Measurements from ENCODE around the gene MRPS14. TPM values are rescaled to one million over a fixed set of nuclear protein-coding genes. Genes with fewer than 3 reads are reported as not detected.
A peak's percentile ranks its signal among the peaks of the same experiment; 100 is the strongest.

Gene MRPS14
- total RNA-seq, 1 donor from 2014 or later = 27.5 TPM

- no peaks in the 10 kb centered on the region for H3K9me3 ChIP-seq
- no peak for TF ChIP-seq CTCF (IDR thresholded peaks at IDR 0.05)
- no peak for DNase-seq
- no peak overlapping the region for H3K27ac ChIP-seq
- H3K4me1 ChIP-seq = peaks cover 17% of the 10 kb centered on the region
- peaks cover 7% of the 10 kb centered on the region for H3K36me3 ChIP-seq
- ATAC-seq = no peak
- H3K4me3 ChIP-seq = no peak overlapping the region
- intact Hi-C loops (cut with DNase I) = loop anchor here (10.0 kb wide), 1 partner anchor 220 kb away; no protein-coding TSS in a partner anchor
- no peaks in the 10 kb centered on the region for H3K27me3 ChIP-seq (ENCODE audit: low read depth)
Measured at GRCh38 chr1:174995121-174995520, 28.1 kb downstream of the MRPS14 start.

GRCh38 chr1:174991473-174991872, 31.8 kb downstream of the MRPS14 start:
- Histone ChIP-seq H3K4me1 (peaks cover 13% of the 10 kb centered on the region), H3K4me3 (no peak overlapping the region), H3K27ac (no peak overlapping the region), H3K27me3 (ENCODE audit: low read depth) (no peaks in the 10 kb centered on the region), H3K36me3 (peaks cover 14% of the 10 kb centered on the region), H3K9me3 (no peaks in the 10 kb centered on the region)
- intact Hi-C loops (cut with DNase I) = loop anchor here (10.0 kb wide), 1 partner anchor 217 kb away; no protein-coding TSS in a partner anchor
- DNase-seq (no peak), ATAC-seq (no peak)
- no peak for TF ChIP-seq CTCF (IDR thresholded peaks at IDR 0.05)

GRCh38 chr1:174990382-174990999, 32.7 kb downstream of the MRPS14 start:
- peaks cover 13% of the 10 kb centered on the region for H3K4me1 ChIP-seq
- ATAC-seq (peak; percentile 76 to 92), DNase-seq (no peak)
- intact Hi-C loops (cut with DNase I) = loop anchor here (10.0 kb wide), 1 partner anchor 216 kb away; no protein-coding TSS in a partner anchor
- TF ChIP-seq CTCF (IDR thresholded peaks at IDR 0.05) = no peak
- H3K36me3 ChIP-seq = peaks cover 20% of the 10 kb centered on the region
- peak overlapping the region; percentile 58 for H3K4me3 ChIP-seq
- no peaks in the 10 kb centered on the region for H3K9me3 ChIP-seq
- no peaks in the 10 kb centered on the region for H3K27me3 ChIP-seq (ENCODE audit: low read depth)
- peak overlapping the region; percentile 82 for H3K27ac ChIP-seq

- H3K36me3 ChIP-seq = peaks cover 26% of the 10 kb centered on the region
- peaks cover 13% of the 10 kb centered on the region for H3K4me1 ChIP-seq
- intact Hi-C loops (cut with DNase I) = loop anchor here (10.0 kb wide), 1 partner anchor 215 kb away; no protein-coding TSS in a partner anchor
- no peaks in the 10 kb centered on the region for H3K27me3 ChIP-seq (ENCODE audit: low read depth)
- H3K27ac ChIP-seq = peak overlapping the region; percentile 82
- ATAC-seq = no peak
- H3K4me3 ChIP-seq = peak overlapping the region; percentile 58
- no peaks in the 10 kb centered on the region for H3K9me3 ChIP-seq
- DNase-seq = no peak
- no peak for TF ChIP-seq CTCF (IDR thresholded peaks at IDR 0.05)
Measured at GRCh38 chr1:174989536-174990220, 33.5 kb downstream of the MRPS14 start.

GRCh38 chr1:174988986-174989385, 34.2 kb downstream of the MRPS14 start:
- Histone ChIP-seq H3K4me3 (no peak overlapping the region), H3K27me3 (ENCODE audit: low read depth) (no peaks in the 10 kb centered on the region), H3K9me3 (no peaks in the 10 kb centered on the region), H3K27ac (no peak overlapping the region), H3K4me1 (peaks cover 13% of the 10 kb centered on the region), H3K36me3 (peaks cover 27% of the 10 kb centered on the region)
- intact Hi-C loops (cut with DNase I) = no loop called here
- ATAC-seq (no peak), DNase-seq (no peak)
- TF ChIP-seq CTCF (IDR thresholded peaks at IDR 0.05) = no peak

Measured in lower lobe of right lung (tissue), 2 donors.